Skeletal muscle satellite cell (primary cell): ENCODE measurements around the gene MPDU1.
A peak's percentile ranks its signal among the peaks of the same experiment; 100 is the strongest.

Experiments used
- H3K27me3 ChIP-seq: 2 replicates; pipeline ENCODE4 v1.7.0; 2013; ENCODE audit warnings: low read length; ENCODE audit not compliant: control insufficient read depth, insufficient read depth
- H3K36me3 ChIP-seq: 2 replicates; pipeline ENCODE4 v1.7.0; 2013; ENCODE audit warnings: mild to moderate bottlenecking, control low read depth, low read length; ENCODE audit not compliant: insufficient read depth
- H3K4me1 ChIP-seq: 2 replicates; pipeline ENCODE4 v1.7.0; 2013; ENCODE audit warnings: low read length; ENCODE audit not compliant: control insufficient read depth, insufficient read depth
- H3K4me2 ChIP-seq: 2 replicates; pipeline ENCODE4 v1.7.0; 2013; ENCODE audit warnings: mild to moderate bottlenecking, low read length
- H3K4me3 ChIP-seq: 2 replicates; pipeline ENCODE4 v1.7.0; 2013; ENCODE audit warnings: low read length
- H3K9ac ChIP-seq: 2 replicates; pipeline ENCODE4 v1.7.0; 2013; ENCODE audit warnings: mild to moderate bottlenecking, low read depth, low read length, moderate library complexity
- H3K9me3 ChIP-seq: replicated peaks from 2 replicates; pipeline ENCODE4 v1.7.0; 2013; ENCODE audit warnings: mild to moderate bottlenecking, control low read depth, low read length

Gene MPDU1

DNA sequence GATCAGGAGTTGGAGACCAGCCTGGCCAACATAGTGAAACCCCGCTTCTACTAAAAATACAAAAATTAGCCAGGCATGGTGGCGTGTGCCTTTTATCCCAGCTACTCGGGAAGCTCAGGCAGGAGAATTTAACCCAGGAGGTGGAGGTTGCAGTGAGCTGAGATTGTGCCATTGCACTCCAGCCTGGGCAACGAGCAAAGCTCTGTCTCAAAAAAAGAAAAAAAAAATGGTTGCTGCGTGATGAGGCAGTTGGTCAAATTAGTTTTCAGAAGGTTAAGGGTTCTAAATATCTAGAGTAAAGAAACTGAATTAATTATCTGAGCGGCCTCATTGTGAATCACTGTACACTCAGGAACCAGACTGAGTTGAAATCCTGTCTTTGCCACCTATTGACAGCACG lies 7.7 kb upstream of the MPDU1 start:
- Histone ChIP-seq H3K4me1 (peaks cover 64% of the 10 kb centered on the region), H3K36me3 (peaks cover 73% of the 10 kb centered on the region), H3K27me3 (no peaks in the 10 kb centered on the region), H3K4me2 (peak overlapping the region; percentile 89), H3K9ac (peak overlapping the region; percentile 99), H3K9me3 (no peaks in the 10 kb centered on the region), H3K4me3 (peak overlapping the region; percentile 90)

DNA sequence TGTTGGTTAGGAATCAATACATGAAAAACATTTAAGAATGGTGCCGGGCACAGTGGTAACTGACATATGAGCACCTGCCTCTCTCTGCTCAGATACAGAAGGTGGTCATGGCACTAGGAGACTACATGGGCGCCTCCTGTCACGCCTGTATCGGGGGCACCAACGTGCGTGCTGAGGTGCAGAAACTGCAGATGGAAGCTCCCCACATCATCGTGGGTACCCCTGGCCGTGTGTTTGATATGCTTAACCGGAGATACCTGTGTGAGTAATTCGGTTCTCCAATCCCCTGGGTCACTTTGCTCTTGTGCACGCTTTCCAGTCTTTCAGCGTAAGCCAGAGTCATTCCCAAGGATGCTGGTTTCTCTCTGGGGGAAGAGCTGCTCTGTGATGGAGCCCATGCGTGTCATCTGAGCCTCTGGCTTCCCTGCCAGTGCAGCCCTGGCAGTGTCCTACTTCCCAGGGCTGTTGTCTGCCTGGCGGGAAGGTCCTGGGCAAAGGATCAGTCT lies 7.2 kb upstream of the MPDU1 start:
- Histone ChIP-seq H3K4me3 (no peak overlapping the region), H3K4me2 (peak overlapping the region; percentile 89), H3K4me1 (peaks cover 64% of the 10 kb centered on the region), H3K27me3 (no peaks in the 10 kb centered on the region), H3K36me3 (peaks cover 68% of the 10 kb centered on the region), H3K9ac (no peak overlapping the region), H3K9me3 (no peaks in the 10 kb centered on the region)

DNA sequence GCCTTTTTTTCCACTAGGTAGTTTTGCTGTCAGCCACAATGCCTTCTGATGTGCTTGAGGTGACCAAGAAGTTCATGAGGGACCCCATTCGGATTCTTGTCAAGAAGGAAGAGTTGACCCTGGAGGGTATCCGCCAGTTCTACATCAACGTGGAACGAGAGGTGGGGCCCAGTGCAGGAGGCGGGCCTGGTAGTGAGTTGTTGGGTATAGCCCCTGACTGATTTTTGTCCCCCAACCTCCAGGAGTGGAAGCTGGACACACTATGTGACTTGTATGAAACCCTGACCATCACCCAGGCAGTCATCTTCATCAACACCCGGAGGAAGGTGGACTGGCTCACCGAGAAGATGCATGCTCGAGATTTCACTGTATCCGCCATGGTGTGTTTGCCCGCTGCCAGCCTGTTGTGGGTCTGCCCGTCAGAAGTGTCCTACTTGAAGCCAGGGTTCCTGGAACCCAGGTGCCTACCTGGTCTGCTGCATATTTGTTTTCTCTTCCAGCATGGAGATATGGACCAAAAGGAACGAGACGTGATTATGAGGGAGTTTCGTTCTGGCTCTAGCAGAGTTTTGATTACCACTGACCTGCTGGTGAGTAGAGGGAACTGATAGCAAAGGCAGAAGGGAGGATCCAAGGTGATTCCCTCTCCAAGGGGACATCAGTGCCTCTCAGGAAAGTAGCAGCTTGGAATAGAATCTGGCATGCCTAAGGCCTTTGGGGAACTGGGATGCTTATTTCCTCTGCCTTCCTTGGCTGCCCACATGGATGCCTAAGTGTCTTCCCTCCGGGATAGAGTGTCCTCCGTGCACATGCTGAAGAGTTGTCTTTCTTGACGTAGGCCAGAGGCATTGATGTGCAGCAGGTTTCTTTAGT lies 6.1 kb upstream of the MPDU1 start:
- peaks cover 72% of the 10 kb centered on the region for H3K36me3 ChIP-seq
- H3K4me2 ChIP-seq = peak overlapping the region; percentile 28
- H3K27me3 ChIP-seq = no peaks in the 10 kb centered on the region
- H3K9me3 ChIP-seq = no peaks in the 10 kb centered on the region
- H3K4me3 ChIP-seq = no peak overlapping the region
- H3K4me1 ChIP-seq = peaks cover 68% of the 10 kb centered on the region
- H3K9ac ChIP-seq = no peak overlapping the region

DNA sequence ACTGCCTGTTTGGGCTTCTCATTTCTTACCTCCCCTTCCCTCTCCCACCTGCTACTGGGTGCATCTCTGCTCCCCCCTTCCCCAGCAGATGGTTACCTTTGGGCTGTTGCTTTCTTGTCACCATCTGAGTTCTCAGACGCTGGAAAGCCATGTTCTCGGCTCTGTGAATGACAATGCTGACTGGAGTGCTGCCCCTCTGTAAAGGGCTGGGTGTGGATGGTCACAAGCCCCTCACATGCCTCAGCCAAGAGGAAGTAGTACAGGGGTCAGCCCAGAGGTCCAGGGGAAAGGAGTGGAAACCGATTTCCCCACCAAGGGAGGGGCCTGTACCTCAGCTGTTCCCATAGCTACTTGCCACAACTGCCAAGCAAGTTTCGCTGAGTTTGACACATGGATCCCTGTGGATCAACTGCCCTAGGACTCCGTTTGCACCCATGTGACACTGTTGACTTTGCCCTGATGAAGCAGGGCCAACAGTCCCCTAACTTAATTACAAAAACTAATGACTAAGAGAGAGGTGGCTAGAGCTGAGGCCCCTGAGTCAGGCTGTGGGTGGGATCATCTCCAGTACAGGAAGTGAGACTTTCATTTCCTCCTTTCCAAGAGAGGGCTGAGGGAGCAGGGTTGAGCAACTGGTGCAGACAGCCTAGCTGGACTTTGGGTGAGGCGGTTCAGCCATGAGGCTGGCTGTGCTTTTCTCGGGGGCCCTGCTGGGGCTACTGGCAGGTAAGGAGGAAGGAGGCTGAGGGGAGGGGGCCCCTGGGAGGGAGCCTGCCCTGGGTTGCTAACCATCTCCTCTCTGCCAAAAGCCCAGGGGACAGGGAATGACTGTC lies 4.4 kb upstream of the MPDU1 start, which contains the start of gene CD68:
TSS of gene CD68 (plus strand) at position 638 of the 833 bp plus-strand sequence. CDS start at position 678, 40 bp downstream.
- Histone ChIP-seq H3K4me2 (peak within 1 kb of the TSS; percentile 55), H3K4me3 (peak within 1 kb of the TSS; percentile 29), H3K9ac (peak within 1 kb of the TSS; percentile 55), H3K36me3 (peaks cover 58% of the 10 kb centered on the region), H3K9me3 (no peaks in the 10 kb centered on the region), H3K4me1 (peaks cover 78% of the 10 kb centered on the region), H3K27me3 (no peaks in the 10 kb centered on the region)

DNA sequence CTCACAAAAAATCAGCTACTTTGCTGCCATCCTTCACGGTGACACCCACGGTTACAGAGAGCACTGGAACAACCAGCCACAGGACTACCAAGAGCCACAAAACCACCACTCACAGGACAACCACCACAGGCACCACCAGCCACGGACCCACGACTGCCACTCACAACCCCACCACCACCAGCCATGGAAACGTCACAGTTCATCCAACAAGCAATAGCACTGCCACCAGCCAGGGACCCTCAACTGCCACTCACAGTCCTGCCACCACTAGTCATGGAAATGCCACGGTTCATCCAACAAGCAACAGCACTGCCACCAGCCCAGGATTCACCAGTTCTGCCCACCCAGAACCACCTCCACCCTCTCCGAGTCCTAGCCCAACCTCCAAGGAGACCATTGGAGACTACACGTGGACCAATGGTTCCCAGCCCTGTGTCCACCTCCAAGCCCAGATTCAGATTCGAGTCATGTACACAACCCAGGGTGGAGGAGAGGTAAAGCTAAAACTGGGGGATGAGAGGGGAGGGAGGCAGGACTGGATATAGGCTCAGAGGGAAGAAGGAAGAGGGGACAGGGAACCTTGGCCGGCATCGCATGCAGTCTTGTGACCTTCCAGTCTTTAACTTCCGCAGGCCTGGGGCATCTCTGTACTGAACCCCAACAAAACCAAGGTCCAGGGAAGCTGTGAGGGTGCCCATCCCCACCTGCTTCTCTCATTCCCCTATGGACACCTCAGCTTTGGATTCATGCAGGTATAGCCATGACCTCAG lies 3.6 kb upstream of the MPDU1 start:
- no peaks in the 10 kb centered on the region for H3K9me3 ChIP-seq
- H3K4me1 ChIP-seq = peaks cover 74% of the 10 kb centered on the region
- H3K4me2 ChIP-seq = peak overlapping the region; percentile 46
- peaks cover 50% of the 10 kb centered on the region for H3K36me3 ChIP-seq
- H3K9ac ChIP-seq = peak overlapping the region; percentile 55
- H3K4me3 ChIP-seq = peak overlapping the region; percentile 29
- no peaks in the 10 kb centered on the region for H3K27me3 ChIP-seq

DNA sequence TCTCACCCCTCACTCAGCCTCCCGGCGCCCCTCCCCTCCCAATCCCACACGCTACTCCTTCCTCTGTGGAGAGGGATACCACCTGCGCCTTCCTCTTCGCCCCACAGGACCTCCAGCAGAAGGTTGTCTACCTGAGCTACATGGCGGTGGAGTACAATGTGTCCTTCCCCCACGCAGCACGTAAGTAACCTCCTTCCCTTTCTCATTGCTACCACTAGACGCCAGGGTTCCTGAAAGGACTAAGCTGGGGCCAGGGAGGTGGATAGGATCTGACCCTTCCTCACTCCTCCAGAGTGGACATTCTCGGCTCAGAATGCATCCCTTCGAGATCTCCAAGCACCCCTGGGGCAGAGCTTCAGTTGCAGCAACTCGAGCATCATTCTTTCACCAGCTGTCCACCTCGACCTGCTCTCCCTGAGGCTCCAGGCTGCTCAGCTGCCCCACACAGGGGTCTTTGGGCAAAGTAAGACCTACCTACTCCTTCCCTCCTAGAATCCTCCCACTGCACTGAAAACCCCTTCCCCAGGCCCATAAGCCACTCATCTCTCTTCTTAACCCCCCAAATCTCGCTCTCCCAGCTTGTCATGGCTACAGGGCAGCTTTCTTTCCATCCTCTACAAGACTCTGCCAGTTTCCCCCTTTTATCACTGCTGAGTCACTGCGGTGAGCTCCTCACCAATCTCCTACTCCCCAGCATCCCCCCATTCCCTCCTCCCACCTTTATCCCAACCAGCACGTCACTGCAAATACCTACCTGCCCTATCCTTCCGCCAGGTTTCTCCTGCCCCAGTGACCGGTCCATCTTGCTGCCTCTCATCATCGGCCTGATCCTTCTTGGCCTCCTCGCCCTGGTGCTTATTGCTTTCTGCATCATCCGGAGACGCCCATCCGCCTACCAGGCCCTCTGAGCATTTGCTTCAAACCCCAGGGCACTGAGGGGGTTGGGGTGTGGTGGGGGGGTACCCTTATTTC lies 2.8 kb upstream of the MPDU1 start:
- Histone ChIP-seq H3K4me3 (no peak overlapping the region), H3K27me3 (no peaks in the 10 kb centered on the region), H3K36me3 (peaks cover 42% of the 10 kb centered on the region), H3K4me1 (peaks cover 65% of the 10 kb centered on the region), H3K9ac (no peak overlapping the region), H3K4me2 (no peak overlapping the region), H3K9me3 (no peaks in the 10 kb centered on the region)

DNA sequence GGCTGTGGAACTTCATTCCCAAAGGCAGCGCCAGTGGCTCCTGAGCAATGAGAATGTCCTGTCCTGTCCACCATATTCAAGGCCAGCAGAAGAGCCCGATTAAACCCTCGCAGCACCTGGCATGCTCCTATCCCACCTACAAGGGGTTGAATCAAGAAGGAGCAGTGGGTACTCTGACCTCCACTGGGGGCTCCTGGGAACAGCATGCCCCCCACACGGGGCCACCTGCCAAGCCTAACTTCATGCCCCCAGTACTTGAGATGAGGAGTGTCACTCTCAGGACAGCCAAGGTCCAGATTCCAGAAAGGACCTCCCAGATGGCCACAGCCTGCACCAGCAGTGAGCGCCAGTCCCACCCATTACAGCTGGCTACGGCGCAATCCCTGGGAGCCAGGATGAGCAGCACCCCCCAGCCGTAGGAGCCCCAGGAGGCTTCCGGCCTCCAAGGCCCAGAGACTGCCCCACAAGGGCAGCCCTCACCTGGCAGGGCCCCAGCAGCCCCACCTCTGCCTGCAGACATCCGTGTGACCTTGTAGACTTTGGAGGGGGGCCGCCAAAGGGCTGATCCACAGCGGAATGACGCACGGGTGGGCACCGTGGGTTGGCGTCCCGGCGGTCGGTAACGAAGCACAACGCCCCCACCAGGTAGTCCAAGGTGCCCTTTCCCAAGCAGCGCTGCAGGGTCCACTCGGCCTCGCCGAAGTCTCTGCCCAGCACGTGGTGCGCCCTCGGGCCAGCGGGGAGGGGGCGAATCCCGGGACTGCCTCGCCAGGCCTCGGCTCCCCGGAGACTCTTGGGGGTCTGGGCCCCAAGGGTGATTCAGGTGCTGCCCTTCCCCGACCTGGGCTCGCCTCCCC lies 1.0 kb upstream of the MPDU1 start:
- no peaks in the 10 kb centered on the region for H3K27me3 ChIP-seq
- peak overlapping the region; percentile 97 for H3K9ac ChIP-seq
- H3K36me3 ChIP-seq = peaks cover 24% of the 10 kb centered on the region
- H3K4me1 ChIP-seq = peaks cover 62% of the 10 kb centered on the region
- H3K4me3 ChIP-seq = peak overlapping the region; percentile 89
- no peaks in the 10 kb centered on the region for H3K9me3 ChIP-seq
- H3K4me2 ChIP-seq = peak overlapping the region; percentile 72

DNA sequence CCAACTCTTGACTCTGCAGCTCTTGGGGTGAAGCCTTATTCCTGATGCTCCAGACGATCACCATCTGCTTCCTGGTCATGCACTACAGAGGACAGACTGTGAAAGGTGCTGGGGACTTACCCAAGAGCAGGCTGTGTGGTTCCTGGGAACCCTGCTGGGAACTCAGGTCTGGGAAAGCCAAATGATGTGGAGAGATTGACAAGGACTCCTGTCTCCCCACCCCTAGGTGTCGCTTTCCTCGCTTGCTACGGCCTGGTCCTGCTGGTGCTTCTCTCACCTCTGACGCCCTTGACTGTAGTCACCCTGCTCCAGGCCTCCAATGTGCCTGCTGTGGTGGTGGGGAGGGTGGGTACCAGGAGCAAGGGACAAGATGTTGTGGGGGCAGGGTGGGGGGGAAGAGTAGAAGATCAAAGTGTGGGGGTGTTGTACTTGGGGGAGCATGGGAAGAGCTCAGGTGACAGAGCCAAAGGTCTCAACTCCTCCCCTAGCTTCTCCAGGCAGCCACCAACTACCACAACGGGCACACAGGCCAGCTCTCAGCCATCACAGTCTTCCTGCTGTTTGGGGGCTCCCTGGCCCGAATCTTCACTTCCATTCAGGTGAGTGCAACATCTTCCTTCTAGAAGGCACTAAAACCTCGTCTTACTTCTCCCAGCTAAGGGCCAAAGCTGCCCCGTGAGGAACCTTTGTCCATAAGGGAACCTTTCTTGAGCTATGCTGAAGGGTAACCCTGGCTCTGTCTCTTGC lies 3.2 kb downstream of the MPDU1 start:
- H3K9ac ChIP-seq = no peak overlapping the region
- no peak overlapping the region for H3K4me2 ChIP-seq
- no peak overlapping the region for H3K4me3 ChIP-seq
- no peaks in the 10 kb centered on the region for H3K9me3 ChIP-seq
- no peaks in the 10 kb centered on the region for H3K27me3 ChIP-seq
- H3K4me1 ChIP-seq = peaks cover 68% of the 10 kb centered on the region
- peaks cover 24% of the 10 kb centered on the region for H3K36me3 ChIP-seq

DNA sequence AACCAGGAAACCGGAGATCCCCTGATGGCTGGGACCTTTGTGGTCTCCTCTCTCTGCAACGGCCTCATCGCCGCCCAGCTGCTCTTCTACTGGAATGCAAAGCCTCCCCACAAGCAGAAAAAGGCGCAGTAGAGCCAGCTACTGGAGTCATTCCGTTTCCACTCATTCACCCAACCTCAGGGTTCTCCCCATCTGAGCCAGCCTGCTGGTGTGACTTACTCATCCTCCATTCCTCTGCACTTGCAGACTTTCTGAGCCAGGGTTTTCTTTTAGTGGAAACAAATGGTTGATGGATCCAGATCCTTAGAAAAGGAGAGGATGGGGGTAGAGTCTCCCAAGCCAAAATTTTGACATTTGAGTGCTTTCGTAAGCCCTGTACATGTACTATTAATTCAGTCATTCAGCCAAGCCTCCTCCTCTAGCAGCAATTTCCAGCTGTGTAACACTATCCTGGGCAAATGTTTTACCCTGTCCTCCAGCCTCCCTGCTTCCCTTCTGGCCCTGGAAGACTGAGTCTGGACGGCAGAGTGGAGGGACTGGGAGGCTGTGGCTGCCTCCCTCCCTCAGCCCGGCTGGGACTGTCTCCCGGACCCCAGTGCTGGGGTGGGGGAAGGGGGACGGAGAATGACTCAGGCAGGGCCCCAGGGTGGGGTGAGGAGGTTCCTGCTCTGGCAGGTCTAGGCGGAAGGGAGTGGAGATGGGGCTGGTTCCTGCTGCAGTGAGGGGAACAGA lies 3.9 kb downstream of the MPDU1 start:
- H3K27me3 ChIP-seq = no peaks in the 10 kb centered on the region
- peaks cover 60% of the 10 kb centered on the region for H3K4me1 ChIP-seq
- H3K4me2 ChIP-seq = peak overlapping the region; percentile 26
- H3K4me3 ChIP-seq = no peak overlapping the region
- no peaks in the 10 kb centered on the region for H3K9me3 ChIP-seq
- peaks cover 28% of the 10 kb centered on the region for H3K36me3 ChIP-seq
- H3K9ac ChIP-seq = peak overlapping the region; percentile 14
